ENCODE results near the gene TMEM239.
"Not testable (repeated sequence)": the region's sequence is repeated elsewhere in the genome, so short reads cannot be mapped to it uniquely, and the experiment has no call there.

The TMEM239 gene

DNA sequence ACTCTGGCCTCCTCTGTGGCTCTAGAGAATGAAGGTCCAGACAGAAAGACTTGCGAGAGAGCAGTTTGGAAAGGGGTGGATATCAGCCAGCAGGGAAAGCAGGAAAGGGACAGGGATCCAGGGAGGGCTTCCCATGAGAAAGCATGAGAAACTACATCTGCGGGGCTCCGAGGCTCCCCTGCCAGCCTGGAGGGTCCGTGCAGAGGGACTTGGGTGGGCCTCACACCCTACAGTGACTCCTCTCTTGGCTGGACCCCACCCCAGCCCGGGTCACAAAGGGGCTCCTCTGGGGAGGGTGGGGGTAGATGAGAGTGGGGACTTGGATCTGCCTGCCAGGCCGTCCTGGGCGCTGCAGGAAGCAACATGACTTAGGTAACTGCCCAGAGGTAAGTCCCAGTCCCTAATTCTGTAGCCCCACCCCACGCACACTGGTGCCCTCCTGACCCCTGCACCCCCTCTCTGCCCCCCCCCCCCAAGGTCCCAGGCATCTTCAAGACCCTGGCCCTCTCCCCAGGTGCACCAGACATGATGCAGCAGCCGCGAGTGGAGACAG, at the start of gene TMEM239:
Gene TMEM239, plus strand, starts transcription at position 335 of the 553 bp plus-strand sequence. Its CDS starts 191 bp downstream, at position 526.
- CTCF ChIA-PET = interaction anchor here (0.7 kb wide), 1 partner anchor 17 kb away, joined by 3 read pairs; no protein-coding TSS in a partner anchor

DNA sequence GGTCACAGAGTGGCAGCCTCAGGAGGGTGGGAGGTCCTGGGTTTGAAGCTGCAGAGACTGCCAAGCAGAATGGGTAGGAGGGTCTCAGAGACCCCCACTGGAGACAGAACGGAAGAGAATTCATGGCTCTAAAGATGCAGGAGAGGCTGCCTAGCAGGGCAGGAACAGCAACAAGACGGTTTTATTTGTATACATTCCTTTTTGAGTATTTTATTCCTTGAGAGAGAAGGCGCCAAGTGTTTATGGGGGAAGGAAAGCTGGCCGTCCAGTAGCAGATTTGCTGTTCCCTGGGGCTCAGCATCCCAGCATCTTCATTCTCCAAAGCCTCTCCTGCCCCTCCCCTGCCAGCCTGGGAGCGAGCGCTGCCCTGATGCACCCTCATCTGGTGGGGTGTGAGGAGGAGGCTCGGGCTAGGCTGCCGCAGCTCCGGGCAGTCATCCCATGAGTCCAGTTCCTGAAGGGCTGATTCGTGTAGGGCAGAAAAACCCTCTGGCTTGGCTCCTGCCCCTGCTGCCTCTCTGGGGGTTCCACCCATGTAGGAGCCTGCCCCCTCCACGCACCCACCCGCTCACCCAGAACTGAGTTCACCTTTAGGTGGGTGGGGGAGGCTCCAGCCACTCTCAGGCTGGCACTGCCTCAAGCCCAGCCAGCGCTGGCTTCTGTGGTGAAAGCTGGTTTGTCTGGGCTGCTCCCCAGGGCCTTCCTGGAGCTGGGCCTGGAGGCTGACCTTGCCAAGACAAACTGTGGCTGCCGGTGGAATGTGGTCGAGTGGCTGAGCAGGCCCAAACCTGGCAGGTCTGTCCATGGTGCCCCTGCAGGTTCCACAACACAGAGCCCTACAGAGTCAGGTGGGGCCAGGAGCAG, 48.2 kb upstream of the TMEM239 start:
- TF ChIP-seq, protein P1, sequence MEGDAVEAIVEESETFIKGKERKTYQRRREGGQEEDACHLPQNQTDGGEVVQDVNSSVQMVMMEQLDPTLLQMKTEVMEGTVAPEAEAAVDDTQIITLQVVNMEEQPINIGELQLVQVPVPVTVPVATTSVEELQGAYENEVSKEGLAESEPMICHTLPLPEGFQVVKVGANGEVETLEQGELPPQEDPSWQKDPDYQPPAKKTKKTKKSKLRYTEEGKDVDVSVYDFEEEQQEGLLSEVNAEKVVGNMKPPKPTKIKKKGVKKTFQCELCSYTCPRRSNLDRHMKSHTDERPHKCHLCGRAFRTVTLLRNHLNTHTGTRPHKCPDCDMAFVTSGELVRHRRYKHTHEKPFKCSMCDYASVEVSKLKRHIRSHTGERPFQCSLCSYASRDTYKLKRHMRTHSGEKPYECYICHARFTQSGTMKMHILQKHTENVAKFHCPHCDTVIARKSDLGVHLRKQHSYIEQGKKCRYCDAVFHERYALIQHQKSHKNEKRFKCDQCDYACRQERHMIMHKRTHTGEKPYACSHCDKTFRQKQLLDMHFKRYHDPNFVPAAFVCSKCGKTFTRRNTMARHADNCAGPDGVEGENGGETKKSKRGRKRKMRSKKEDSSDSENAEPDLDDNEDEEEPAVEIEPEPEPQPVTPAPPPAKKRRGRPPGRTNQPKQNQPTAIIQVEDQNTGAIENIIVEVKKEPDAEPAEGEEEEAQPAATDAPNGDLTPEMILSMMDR (IDR thresholded peaks at IDR 0.05; ENCODE audit: control extremely low read depth, extremely low read depth, low read depth, missing control alignments) = no peak
- no peak for DNase-seq (ENCODE audit: extremely low spot score)
- CTCF ChIA-PET = interaction anchor here (1.5 to 1.7 kb wide), 2 partner anchors 15 to 39 kb away, joined by 3 to 7 read pairs; no protein-coding TSS in a partner anchor
- POLR2A ChIA-PET = no interaction called here

More for the DNA sequence above, at the start of gene TMEM239:
- TF ChIP-seq, protein P1 (IDR thresholded peaks at IDR 0.05; ENCODE audit: control extremely low read depth, extremely low read depth, low read depth, missing control alignments) = no peak
- POLR2A ChIA-PET = no interaction called here
- no peak for DNase-seq (ENCODE audit: extremely low spot score)

DNA sequence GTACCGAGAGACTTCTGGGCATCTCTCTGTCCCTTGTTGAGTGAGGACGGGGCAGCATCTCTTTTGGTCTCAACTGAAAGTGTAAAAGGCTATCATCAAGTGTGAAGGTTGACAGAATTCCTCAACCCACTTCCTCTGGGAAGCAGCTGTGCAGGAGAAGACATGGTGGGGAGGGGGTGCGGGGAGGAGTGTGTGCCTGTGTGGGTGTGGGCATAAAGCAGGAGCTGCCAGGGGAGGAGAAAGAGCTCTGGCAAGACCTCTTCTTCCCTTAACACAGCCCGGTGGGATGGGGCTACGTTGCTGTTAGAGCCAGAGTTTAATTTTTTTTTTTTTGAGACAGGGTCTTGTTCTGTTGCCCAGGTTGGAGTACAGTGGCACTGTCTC, 47.5 kb upstream of the TMEM239 start:
- ChIA-PET CTCF (no interaction called here), POLR2A (no interaction called here)
- TF ChIP-seq, protein P1 (IDR thresholded peaks at IDR 0.05; ENCODE audit: control extremely low read depth, extremely low read depth, low read depth, missing control alignments) = no peak
- no peak for DNase-seq (ENCODE audit: extremely low spot score)

DNA sequence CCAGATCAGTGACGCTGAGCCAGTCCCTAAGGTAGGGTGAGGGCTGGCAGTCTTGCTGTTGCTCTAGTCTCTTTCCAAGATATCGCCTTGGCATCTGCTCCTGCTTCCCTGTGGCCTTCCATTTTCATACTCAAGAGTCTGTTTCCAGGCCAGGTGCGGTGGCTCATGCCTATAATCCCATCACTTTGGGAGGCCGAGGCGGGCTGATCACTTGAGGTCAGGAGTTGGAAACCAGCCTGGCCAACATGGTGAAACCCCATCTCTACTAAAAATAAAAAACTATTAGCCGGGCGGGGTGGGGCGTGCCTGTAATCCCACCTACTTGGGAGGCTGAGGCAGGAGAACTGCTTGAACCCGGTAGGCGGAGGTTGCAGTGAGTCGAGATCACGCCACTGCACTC, 46.1 kb upstream of the TMEM239 start:
- DNase-seq (ENCODE audit: extremely low spot score); POLR2A ChIA-PET; CTCF ChIA-PET: not testable (repeated sequence)

DNA sequence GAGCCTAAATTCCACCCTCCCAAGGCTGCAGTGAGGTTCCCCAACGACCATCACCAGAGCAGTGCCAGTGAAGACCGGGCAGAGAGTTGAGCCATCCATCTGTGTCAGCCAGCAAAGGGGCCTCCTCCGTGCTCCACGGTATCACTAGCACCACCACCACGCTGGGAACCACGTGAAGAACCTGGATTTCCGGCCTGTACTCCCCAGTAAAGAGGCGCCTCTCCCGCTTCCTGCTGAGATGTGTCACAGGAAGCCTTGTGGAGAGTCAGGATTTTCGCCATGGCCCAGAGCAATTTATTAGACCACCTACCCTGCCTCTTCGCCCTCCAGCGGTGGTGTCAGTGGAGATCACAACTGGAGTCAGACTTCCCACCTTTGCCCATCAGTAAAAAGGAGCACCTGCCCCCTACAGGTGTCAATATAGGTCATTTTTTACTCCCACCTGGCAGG, 44.5 kb upstream of the TMEM239 start:
- DNase-seq (ENCODE audit: extremely low spot score) = no peak
- TF ChIP-seq, protein P1 (IDR thresholded peaks at IDR 0.05; ENCODE audit: control extremely low read depth, extremely low read depth, low read depth, missing control alignments) = no peak
- POLR2A ChIA-PET = no interaction called here
- CTCF ChIA-PET = no interaction called here

DNA sequence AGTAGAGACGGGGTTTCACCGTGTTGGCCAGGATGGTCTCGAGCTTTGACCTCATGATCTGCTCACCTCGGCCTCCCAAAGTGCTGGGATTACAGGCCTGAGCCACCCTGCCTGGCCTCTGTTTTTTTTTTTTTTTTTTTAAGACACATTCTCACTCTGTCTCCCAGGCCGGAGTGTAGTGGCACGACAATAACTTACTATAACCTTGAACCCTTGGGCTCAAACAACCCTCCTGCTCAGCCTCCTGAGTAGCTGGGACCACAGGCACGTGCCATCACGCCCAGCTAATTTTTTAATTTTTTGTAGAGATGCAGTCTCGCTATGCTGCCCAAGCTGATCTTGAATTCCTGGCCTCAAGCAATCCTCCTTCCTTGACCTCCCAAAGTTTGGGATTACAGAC, 42.4 kb upstream of the TMEM239 start:
- no peak for DNase-seq (ENCODE audit: extremely low spot score)
- ChIA-PET POLR2A (no interaction called here), CTCF (interaction anchor here (1.2 to 1.7 kb wide), 3 partner anchors 11 to 29 kb away, joined by 3 to 4 read pairs (median 3); no protein-coding TSS in a partner anchor)
- TF ChIP-seq, protein P1 (IDR thresholded peaks at IDR 0.05; ENCODE audit: control extremely low read depth, extremely low read depth, low read depth, missing control alignments) = no peak

DNA sequence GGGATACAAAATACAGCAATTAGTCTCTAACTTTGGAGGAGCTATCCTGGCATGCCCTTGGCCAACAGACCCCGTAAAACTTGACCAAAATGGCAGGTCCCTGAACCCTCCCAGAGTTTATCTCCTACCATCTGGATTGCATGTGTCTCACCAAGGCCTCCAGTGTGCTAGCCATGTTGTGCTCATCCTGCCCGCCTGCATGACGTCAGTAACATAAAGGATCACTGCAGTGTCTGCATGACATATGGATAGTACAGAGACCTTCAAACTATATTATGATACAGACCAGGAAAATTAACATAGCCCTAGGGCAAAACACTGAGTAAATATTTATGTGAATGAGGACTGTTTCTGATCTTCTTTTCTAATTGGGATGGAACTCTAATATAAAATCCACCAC, 41.0 kb upstream of the TMEM239 start:
- CTCF ChIA-PET = interaction anchor here (1.4 kb wide), 1 partner anchor 22 kb away, joined by 3 read pairs; no protein-coding TSS in a partner anchor
- DNase-seq (ENCODE audit: extremely low spot score) = no peak
- TF ChIP-seq, protein P1 (IDR thresholded peaks at IDR 0.05; ENCODE audit: control extremely low read depth, extremely low read depth, low read depth, missing control alignments) = no peak
- POLR2A ChIA-PET = no interaction called here

Measured in GM10248 (cell line).